HTR-8/SVneo (cell line): ENCODE measurements around the gene GPR139.

Source experiments
- DNase-seq: peaks from one replicate; pipeline ENCODE4 v3.0.0; 2011; ENCODE audit warnings: low spot score, mixed read lengths; ENCODE audit not compliant: insufficient read length
- FAIRE-seq: peaks from 2 replicates; lab custom pipeline; 2011; peaks lifted over from hg19 to GRCh38; lab: Jason Lieb, UNC

The GPR139 gene

GRCh38 chr16:19994466-19995170, 79.1 kb downstream of the GPR139 start:
- no peak for FAIRE-seq
- no peak for DNase-seq

GRCh38 chr16:19991614-19992013, 82.1 kb downstream of the GPR139 start:
- DNase-seq (no peak), FAIRE-seq (no peak)

GRCh38 chr16:19984135-19984534, 89.6 kb downstream of the GPR139 start:
- FAIRE-seq (no peak), DNase-seq (no peak)
